Cardiac fibroblast (primary cell): ENCODE measurements around the gene TUBA3C.

Experiments
- DNase-seq, 2 donors: peaks; one replicate each; pipeline versions ENCODE4 v3.0.0 to v3.0.0-alpha.2; 2010; ENCODE audit warnings: low read depth in 2 of 2
- H3K4me3 ChIP-seq, 2 donors: replicated peaks in 1 of 2; 1 replicate in 1 of 2; 2 replicates in 1 of 2; pipeline ENCODE4 v1.5.1; 2011; ENCODE audit warnings: low read depth in 2 of 2, low read length in 2 of 2, mild to moderate bottlenecking in 2 of 2, moderate library complexity in 1 of 2
- TF ChIP-seq, protein P1 (sequence below): IDR thresholded peaks from one replicate; pipeline ENCODE4 v1.5.1; 2011; ENCODE audit warnings: low read depth, mild to moderate bottlenecking, low read length, inconsistent platforms

Gene TUBA3C

DNA sequence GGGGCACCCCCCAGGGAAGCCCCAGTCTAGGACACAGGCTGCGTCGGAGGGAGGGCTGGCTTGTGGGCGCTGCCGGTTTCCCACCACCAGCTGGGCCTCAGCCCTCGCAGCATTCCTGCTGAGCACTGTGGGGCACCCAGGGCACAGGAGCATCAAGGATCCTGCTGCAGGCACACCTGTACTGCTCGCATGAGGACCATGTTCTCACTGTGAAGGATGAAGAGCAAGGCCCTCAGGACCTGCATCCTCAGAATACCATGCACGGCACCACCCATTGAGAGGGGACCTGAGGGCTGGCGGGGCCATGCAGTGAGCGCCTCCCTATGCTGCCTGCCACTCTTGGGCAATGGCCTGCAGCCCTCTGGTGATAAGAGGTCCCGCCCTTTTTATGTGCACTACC, 31.4 kb downstream of the TUBA3C start:
- TF ChIP-seq, protein P1, sequence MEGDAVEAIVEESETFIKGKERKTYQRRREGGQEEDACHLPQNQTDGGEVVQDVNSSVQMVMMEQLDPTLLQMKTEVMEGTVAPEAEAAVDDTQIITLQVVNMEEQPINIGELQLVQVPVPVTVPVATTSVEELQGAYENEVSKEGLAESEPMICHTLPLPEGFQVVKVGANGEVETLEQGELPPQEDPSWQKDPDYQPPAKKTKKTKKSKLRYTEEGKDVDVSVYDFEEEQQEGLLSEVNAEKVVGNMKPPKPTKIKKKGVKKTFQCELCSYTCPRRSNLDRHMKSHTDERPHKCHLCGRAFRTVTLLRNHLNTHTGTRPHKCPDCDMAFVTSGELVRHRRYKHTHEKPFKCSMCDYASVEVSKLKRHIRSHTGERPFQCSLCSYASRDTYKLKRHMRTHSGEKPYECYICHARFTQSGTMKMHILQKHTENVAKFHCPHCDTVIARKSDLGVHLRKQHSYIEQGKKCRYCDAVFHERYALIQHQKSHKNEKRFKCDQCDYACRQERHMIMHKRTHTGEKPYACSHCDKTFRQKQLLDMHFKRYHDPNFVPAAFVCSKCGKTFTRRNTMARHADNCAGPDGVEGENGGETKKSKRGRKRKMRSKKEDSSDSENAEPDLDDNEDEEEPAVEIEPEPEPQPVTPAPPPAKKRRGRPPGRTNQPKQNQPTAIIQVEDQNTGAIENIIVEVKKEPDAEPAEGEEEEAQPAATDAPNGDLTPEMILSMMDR: no peak
- no peak overlapping the region for H3K4me3 ChIP-seq
- no peak for DNase-seq

DNA sequence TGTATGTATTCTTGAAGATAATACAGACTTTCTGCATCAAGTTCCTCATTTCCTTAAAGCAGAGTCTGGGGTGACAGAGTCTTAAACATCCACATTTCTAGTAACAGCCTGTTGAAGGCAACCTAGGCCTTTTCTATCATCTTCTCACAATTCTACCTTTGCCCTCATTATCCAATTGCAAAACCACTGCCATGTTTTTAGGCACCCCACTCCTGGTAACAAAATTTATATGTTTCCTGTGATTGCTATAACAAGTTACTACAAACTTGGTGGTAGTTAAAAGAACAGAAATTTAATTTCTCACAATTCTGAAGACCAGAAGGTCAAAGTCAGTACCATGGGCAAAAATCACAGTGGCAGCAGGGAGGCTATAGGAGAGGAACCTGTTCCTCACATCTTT, 33.1 kb downstream of the TUBA3C start:
- TF ChIP-seq, protein P1: no peak
- H3K4me3 ChIP-seq: no peak overlapping the region
- no peak for DNase-seq
